Trophoblast cell (in vitro differentiated cells and primary cell): ENCODE data around the gene NPB.

Experiments used
- DNase-seq, 2 donors: peaks; one replicate each; pipeline ENCODE4 v3.0.0-alpha.2; 2016
- H2AFZ ChIP-seq: 2 replicates; pipeline ENCODE4 v1.6.1; 2013; ENCODE audit warnings: low read length, moderate library complexity, mild to moderate bottlenecking; ENCODE audit not compliant: insufficient read depth, poor library complexity
- H2AK5ac ChIP-seq: 2 replicates; pipeline ENCODE4 v1.6.1; 2013; ENCODE audit warnings: mild to moderate bottlenecking, low read length
- H2BK120ac ChIP-seq: 2 replicates; pipeline ENCODE4 v1.6.1; 2013; ENCODE audit warnings: low read length, mild to moderate bottlenecking, moderate library complexity; ENCODE audit not compliant: insufficient read depth, poor library complexity
- H2BK12ac ChIP-seq: 2 replicates; pipeline ENCODE4 v1.6.1; 2013; ENCODE audit warnings: mild to moderate bottlenecking, low read length, moderate library complexity
- H2BK5ac ChIP-seq: 2 replicates; pipeline ENCODE4 v1.6.1; 2013; ENCODE audit warnings: low read length, low read depth, moderate library complexity, mild to moderate bottlenecking; ENCODE audit not compliant: poor library complexity
- H3K14ac ChIP-seq: 2 replicates; pipeline ENCODE4 v1.6.1; 2013; ENCODE audit warnings: mild to moderate bottlenecking, low read length
- H3K18ac ChIP-seq: 2 replicates; pipeline ENCODE4 v1.6.1; 2013; ENCODE audit warnings: mild to moderate bottlenecking, low read length
- H3K23ac ChIP-seq: 2 replicates; pipeline ENCODE4 v1.6.1; 2013; ENCODE audit warnings: low read length
- H3K27ac ChIP-seq: 2 replicates; pipeline ENCODE4 v1.5.1; 2013; ENCODE audit warnings: low read depth, mild to moderate bottlenecking, inconsistent platforms, low read length, moderate library complexity
- H3K27me3 ChIP-seq: 2 replicates; pipeline ENCODE4 v1.6.1; 2013; ENCODE audit warnings: inconsistent platforms, mild to moderate bottlenecking, low read length, moderate library complexity; ENCODE audit not compliant: insufficient read depth
- H3K36me3 ChIP-seq, 2 experiments: 1 replicate in 1 of 2; 2 replicates in 1 of 2; pipeline ENCODE4 v1.6.1; 2013; ENCODE audit warnings: low read length in 2 of 2, mild to moderate bottlenecking in 2 of 2, moderate library complexity in 1 of 2; ENCODE audit not compliant: insufficient read depth in 2 of 2, control insufficient read depth in 1 of 2
- H3K4ac ChIP-seq: 2 replicates; pipeline ENCODE4 v1.6.1; 2013; ENCODE audit warnings: low read depth, mild to moderate bottlenecking, low read length, moderate library complexity
- H3K4me1 ChIP-seq, 2 experiments: 1 replicate in 1 of 2; 2 replicates in 1 of 2; pipeline ENCODE4 v1.6.1; 2013; ENCODE audit warnings: low read length in 2 of 2, mild to moderate bottlenecking in 2 of 2, moderate library complexity in 1 of 2; ENCODE audit not compliant: insufficient read depth in 2 of 2, control insufficient read depth in 1 of 2
- H3K4me2 ChIP-seq: 2 replicates; pipeline ENCODE4 v1.6.1; 2013; ENCODE audit warnings: inconsistent platforms, mild to moderate bottlenecking, low read length, moderate library complexity
- H3K4me3 ChIP-seq: 2 replicates; pipeline ENCODE4 v1.5.1; 2013; ENCODE audit warnings: mild to moderate bottlenecking, low read depth, low read length, inconsistent platforms
- H3K79me1 ChIP-seq: one replicate; pipeline ENCODE4 v1.6.1; 2013; ENCODE audit warnings: low read length
- H3K79me2 ChIP-seq: 2 replicates; pipeline ENCODE4 v1.6.1; 2013; ENCODE audit warnings: low read length, mild to moderate bottlenecking; ENCODE audit not compliant: control insufficient read depth, insufficient read depth, poor library complexity
- H3K9ac ChIP-seq: 2 replicates; pipeline ENCODE4 v1.6.1; 2013; ENCODE audit warnings: mild to moderate bottlenecking, low read length
- H3K9me3 ChIP-seq: 2 replicates; pipeline ENCODE4 v1.6.1; 2013; ENCODE audit warnings: low read depth, mild to moderate bottlenecking, control low read depth, inconsistent platforms, low read length; ENCODE audit not compliant: insufficient read depth
- H4K12ac ChIP-seq: 2 replicates; pipeline ENCODE4 v1.6.1; 2013; ENCODE audit warnings: low read depth, mild to moderate bottlenecking, low read length, moderate library complexity
- H4K8ac ChIP-seq: 2 replicates; pipeline ENCODE4 v1.6.1; 2013; ENCODE audit warnings: low read depth, mild to moderate bottlenecking, low read length, moderate library complexity
- H4K91ac ChIP-seq: one replicate; pipeline ENCODE4 v1.6.1; 2013; ENCODE audit warnings: low read depth, mild to moderate bottlenecking, low read length, moderate library complexity
- WGBS: extraction: QIAGEN DNeasy Blood & Tissue Kit; methylation state at CpG from one replicate; pipeline ENCODE4 v1.1.7; 2013; ENCODE audit warnings: missing lambda C conversion rate; ENCODE audit not compliant: insufficient read length, insufficient coverage; ENCODE audit errors: extremely low coverage; 5-methylcytosine and 5-hydroxymethylcytosine counted together

Gene NPB

DNA sequence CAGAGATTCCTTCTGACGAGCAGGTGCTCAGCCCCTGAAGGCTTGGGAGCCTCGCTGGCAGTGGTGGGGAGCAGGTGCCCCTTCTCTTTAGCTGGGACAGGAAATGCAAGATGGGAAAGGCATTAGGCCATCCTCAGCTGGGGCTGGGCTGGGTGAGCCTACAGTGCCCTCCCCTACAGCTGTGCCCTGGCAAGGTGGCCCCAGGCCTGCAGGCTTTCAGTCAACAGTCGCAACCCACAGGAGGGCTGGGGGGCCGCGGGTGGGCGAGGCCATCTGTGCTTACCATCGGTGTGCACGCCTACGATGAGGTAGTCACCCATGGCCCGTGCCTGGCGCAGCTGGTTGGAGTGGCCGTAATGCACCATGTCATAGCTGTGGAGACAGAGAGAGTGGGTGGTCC, 7.2 kb downstream of the NPB start:
- H3K9ac ChIP-seq, result no peak overlapping the region
- H3K14ac ChIP-seq, result no peak overlapping the region
- no peak overlapping the region for H3K4me2 ChIP-seq
- no peak overlapping the region for H2BK120ac ChIP-seq
- H3K4ac ChIP-seq, result no peak overlapping the region
- peaks cover 3% of the 10 kb centered on the region for H3K79me1 ChIP-seq
- no peak overlapping the region for H4K12ac ChIP-seq
- H3K4me3 ChIP-seq, result no peak overlapping the region
- no peak overlapping the region for H2BK12ac ChIP-seq
- peaks cover 4% of the 10 kb centered on the region for H3K79me2 ChIP-seq
- DNase-seq, result no peak
- no peak overlapping the region for H2BK5ac ChIP-seq
- no peaks in the 10 kb centered on the region for H3K27me3 ChIP-seq
- no peaks in the 10 kb centered on the region for H3K9me3 ChIP-seq
- no peak overlapping the region for H2AK5ac ChIP-seq
- peaks cover 6% of the 10 kb centered on the region in 2 experiments for H3K4me1 ChIP-seq
- no CpG with 5 or more reads among the region's 12 CpGs for WGBS
- no peak overlapping the region for H3K23ac ChIP-seq
- H3K36me3 ChIP-seq, result peaks cover 74 to 75% of the 10 kb centered on the region in 2 experiments
- H4K91ac ChIP-seq, result no peak overlapping the region
- H3K27ac ChIP-seq, result no peak overlapping the region
- no peak overlapping the region for H4K8ac ChIP-seq
- no peak overlapping the region for H2AFZ ChIP-seq
- H3K18ac ChIP-seq, result peak overlapping the region; percentile 3

DNA sequence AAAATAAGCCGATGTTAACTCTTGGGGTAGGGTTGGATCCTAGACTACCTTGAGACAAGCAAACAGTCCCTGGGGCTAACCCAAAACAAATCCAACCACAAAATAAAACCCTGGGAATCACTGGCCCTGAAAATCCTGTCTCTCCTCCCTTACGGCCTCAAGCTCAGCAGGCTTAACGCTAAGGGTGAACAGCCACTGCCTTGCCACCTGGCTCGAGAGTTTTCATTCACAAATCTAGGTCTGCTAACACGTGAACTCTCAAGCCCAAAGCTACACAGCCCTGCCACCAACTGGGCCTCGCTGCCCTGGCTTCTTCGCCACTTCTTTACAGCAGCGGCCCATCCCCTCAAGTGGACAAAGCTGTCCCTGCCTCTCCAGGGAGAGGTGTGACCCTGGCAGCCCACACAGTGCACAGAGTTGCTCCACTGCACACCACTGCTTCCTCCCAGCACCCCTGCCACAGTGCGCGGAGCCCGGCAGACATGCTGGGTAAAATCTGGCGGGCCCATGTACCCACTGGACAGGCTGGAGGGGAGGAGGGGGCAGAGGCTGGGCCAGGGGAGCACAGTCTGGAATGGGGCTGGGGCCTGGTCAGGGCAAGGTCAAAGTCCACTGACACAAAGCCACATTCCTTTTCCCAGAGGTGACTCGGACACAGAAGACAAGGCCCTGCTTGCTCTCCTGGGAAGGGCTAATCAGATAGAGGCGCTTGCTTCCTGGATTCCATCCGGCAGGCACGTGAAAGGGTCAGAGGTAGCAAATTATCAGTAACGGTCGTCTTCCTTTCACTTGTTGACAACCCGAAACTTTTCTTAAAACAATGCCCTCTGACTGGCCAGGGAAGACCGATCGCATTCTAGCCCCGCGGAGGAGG, 8.2 kb downstream of the NPB start:
- no peak overlapping the region for H3K23ac ChIP-seq
- H3K4me1 ChIP-seq, result peaks cover 6% of the 10 kb centered on the region in 2 experiments
- peak overlapping the region; percentile 95 for H3K4me2 ChIP-seq
- H2BK12ac ChIP-seq, result no peak overlapping the region
- H4K8ac ChIP-seq, result no peak overlapping the region
- no peaks in the 10 kb centered on the region for H3K9me3 ChIP-seq
- peak overlapping the region; percentile 72 for H3K14ac ChIP-seq
- H3K27ac ChIP-seq, result peak overlapping the region; percentile 48
- H3K18ac ChIP-seq, result no peak overlapping the region
- H2BK5ac ChIP-seq, result no peak overlapping the region
- H4K91ac ChIP-seq, result peak overlapping the region; percentile 67
- no peak overlapping the region for H2AK5ac ChIP-seq
- peak overlapping the region; percentile 59 for H2BK120ac ChIP-seq
- H4K12ac ChIP-seq, result no peak overlapping the region
- peak overlapping the region; percentile 94 for H3K4me3 ChIP-seq
- peaks cover 4% of the 10 kb centered on the region for H3K79me2 ChIP-seq
- H3K27me3 ChIP-seq, result no peaks in the 10 kb centered on the region
- H3K79me1 ChIP-seq, result peaks cover 3% of the 10 kb centered on the region
- peaks cover 74 to 75% of the 10 kb centered on the region in 2 experiments for H3K36me3 ChIP-seq
- WGBS, result no CpG with 5 or more reads among the region's 23 CpGs
- peak in 1 of 2 donors; percentile 78 for DNase-seq
- peak overlapping the region; percentile 1 for H2AFZ ChIP-seq
- peak overlapping the region; percentile 11 for H3K4ac ChIP-seq
- peak overlapping the region; percentile 79 for H3K9ac ChIP-seq

DNA sequence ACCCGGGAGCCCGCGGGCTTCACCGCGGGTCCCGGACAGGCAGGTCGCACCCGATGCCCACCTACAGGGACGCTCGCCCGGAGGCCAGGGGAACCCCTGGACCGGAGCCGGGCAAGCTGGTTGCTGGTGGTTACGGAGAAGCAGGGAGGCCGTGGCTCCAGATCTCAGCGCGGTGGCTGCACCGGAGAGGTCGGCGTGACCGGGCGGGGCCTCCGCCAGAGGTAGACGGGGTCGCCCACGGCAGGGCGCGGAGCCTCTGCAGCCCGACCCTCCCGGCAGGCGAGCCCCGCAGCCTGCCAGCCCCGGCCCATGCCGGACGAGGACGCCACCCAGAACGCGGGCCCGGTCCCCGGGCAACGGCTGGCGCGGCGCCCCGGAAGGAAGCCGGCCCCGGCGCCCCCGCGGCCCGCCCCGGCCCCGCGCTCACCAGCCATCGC, 8.8 kb downstream of the NPB start:
- Histone ChIP-seq H3K9ac (peak overlapping the region; percentile 79), H3K9me3 (no peaks in the 10 kb centered on the region), H3K27me3 (no peaks in the 10 kb centered on the region), H2BK5ac (peak overlapping the region; percentile 46), H3K4ac (no peak overlapping the region), H4K12ac (peak overlapping the region; percentile 32), H2BK12ac (no peak overlapping the region), H2AFZ (peak overlapping the region; percentile 54), H3K27ac (peak overlapping the region; percentile 48), H2BK120ac (peak overlapping the region; percentile 59), H4K8ac (peak overlapping the region; percentile 43), H3K79me1 (peaks cover 3% of the 10 kb centered on the region), H3K36me3 (peaks cover 74 to 75% of the 10 kb centered on the region in 2 experiments), H2AK5ac (peak overlapping the region; percentile 69), H4K91ac (peak overlapping the region; percentile 67), H3K4me2 (peak overlapping the region; percentile 95), H3K14ac (peak overlapping the region; percentile 72), H3K18ac (peak overlapping the region; percentile 76), H3K4me3 (peak overlapping the region; percentile 94), H3K79me2 (peaks cover 4% of the 10 kb centered on the region), H3K4me1 (peaks cover 6% of the 10 kb centered on the region in 2 experiments), H3K23ac (no peak overlapping the region)
- no peak for DNase-seq
- no CpG with 5 or more reads among the region's 55 CpGs for WGBS

DNA sequence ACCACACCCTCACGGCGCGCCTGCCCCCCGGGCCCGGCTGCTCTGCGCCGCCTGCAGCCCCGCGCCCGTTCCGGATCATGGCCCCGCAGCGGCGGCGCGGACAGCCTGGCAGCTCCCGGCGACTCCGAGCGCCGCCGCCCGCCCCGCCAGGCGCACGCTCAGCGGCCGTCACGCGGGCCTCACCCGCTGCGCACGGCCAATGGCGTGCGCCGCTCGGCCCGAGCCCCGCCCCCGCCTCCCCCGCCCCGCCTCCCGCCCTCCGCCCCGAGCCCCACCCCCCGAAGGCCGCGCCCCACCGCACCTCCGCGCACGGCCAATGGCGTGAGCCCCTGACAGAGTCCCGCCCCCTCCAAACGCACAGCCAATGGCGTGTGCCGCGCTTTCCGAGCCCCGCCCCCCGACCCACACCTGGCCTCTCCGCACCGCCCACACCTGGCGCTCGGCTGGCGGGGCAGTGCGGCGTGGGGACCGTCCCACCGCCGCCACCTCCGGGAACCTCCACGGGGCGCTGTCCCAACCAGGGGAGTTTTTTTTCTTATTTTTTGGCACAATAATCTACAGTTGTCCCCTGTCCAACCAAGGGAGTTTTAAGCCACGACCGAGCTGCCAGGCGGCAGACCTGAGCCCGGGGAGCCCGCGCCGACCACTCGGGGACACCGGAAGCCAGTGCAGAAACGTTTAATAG, 9.4 kb downstream of the NPB start, which contains the start of gene PCYT2:
Gene PCYT2 (minus strand): TSS at position 123 of the 685 bp plus-strand sequence. CDS start 44 bp downstream, at position 79.
- peak within 1 kb of the TSS; percentile 43 for H4K8ac ChIP-seq
- peak within 1 kb of the TSS; percentile 76 for H3K18ac ChIP-seq
- peaks cover 4% of the 10 kb centered on the region for H3K79me2 ChIP-seq
- peaks cover 3% of the 10 kb centered on the region for H3K79me1 ChIP-seq
- peak within 1 kb of the TSS; percentile 48 for H3K27ac ChIP-seq
- peak within 1 kb of the TSS; percentile 59 for H2BK120ac ChIP-seq
- no CpG with 5 or more reads among the region's 84 CpGs for WGBS
- H3K9me3 ChIP-seq, result no peaks in the 10 kb centered on the region
- peak within 1 kb of the TSS; percentile 67 for H4K91ac ChIP-seq
- no peaks in the 10 kb centered on the region for H3K27me3 ChIP-seq
- H3K4me1 ChIP-seq, result peaks cover 6% of the 10 kb centered on the region in 2 experiments
- H2AFZ ChIP-seq, result peak within 1 kb of the TSS; percentile 54
- H3K4ac ChIP-seq, result peak within 1 kb of the TSS; percentile 11
- no peak within 1 kb of the TSS for H2BK12ac ChIP-seq
- H3K23ac ChIP-seq, result no peak within 1 kb of the TSS
- H3K9ac ChIP-seq, result peak within 1 kb of the TSS; percentile 79
- peak; percentile 88 to 93 for DNase-seq
- H3K4me3 ChIP-seq, result peak within 1 kb of the TSS; percentile 94
- H4K12ac ChIP-seq, result peak within 1 kb of the TSS; percentile 32
- peak within 1 kb of the TSS; percentile 46 for H2BK5ac ChIP-seq
- H2AK5ac ChIP-seq, result peak within 1 kb of the TSS; percentile 69
- H3K36me3 ChIP-seq, result peaks cover 70 to 71% of the 10 kb centered on the region in 2 experiments
- peak within 1 kb of the TSS; percentile 72 for H3K14ac ChIP-seq
- H3K4me2 ChIP-seq, result peak within 1 kb of the TSS; percentile 95
